GM23338 (cell line): ENCODE measurements around the gene AKAP13. TPM values are rescaled to one million over a fixed set of nuclear protein-coding genes. Genes with fewer than 3 reads are reported as not detected.

Source experiments
- ATAC-seq: fragments of 200-7000 bp; cut with Tn5 transposase; 3 replicates; pipeline ENCODE4 v1.9.1; 2020
- DNase-seq: peaks from one replicate; pipeline ENCODE4 v3.0.0-alpha.2; 2015; ENCODE audit warnings: low spot score
- H2AFZ ChIP-seq: fragments of 200-600 bp; sonication (generic); 2 replicates; pipeline ENCODE4 v1.8.0; 2016; ENCODE audit warnings: antibody characterized with exemption, mild to moderate bottlenecking, moderate library complexity
- H3F3A ChIP-seq: fragments of 200-600 bp; sonication (generic); replicated peaks from 2 replicates; pipeline ENCODE4 v1.8.0; 2017; ENCODE audit warnings: antibody characterized with exemption, mixed run types, low read depth
- H3K27ac ChIP-seq: fragments of 200-600 bp; sonication (generic); 2 replicates; pipeline ENCODE4 v1.6.1; 2016; ENCODE audit warnings: low read depth
- H3K27me3 ChIP-seq: fragments of 200-600 bp; sonication (generic); 2 replicates; pipeline ENCODE4 v1.8.0; 2016; ENCODE audit warnings: mild to moderate bottlenecking, mixed run types, moderate library complexity; ENCODE audit not compliant: insufficient read depth
- H3K36me3 ChIP-seq: fragments of 200-600 bp; sonication (generic); 2 replicates; pipeline ENCODE4 v1.8.0; 2016; ENCODE audit warnings: mild to moderate bottlenecking; ENCODE audit not compliant: insufficient read depth
- H3K4me1 ChIP-seq: fragments of 200-600 bp; sonication (generic); 2 replicates; pipeline ENCODE4 v1.8.0; 2016; ENCODE audit warnings: mild to moderate bottlenecking, moderate library complexity; ENCODE audit not compliant: insufficient read depth
- H3K4me2 ChIP-seq: fragments of 200-600 bp; sonication (generic); 2 replicates; pipeline ENCODE4 v1.7.1; 2017; ENCODE audit warnings: mixed run types
- H3K4me3 ChIP-seq: fragments of 200-600 bp; sonication (generic); 2 replicates; pipeline ENCODE4 v1.6.1; 2016; ENCODE audit warnings: mixed run types
- H3K79me2 ChIP-seq: fragments of 200-600 bp; sonication (generic); replicated peaks from 2 replicates; pipeline ENCODE4 v1.8.0; 2017; ENCODE audit warnings: mild to moderate bottlenecking; ENCODE audit not compliant: insufficient read depth
- H3K9me2 ChIP-seq: fragments of 200-600 bp; sonication (generic); 2 replicates; pipeline ENCODE4 v1.8.0; 2017; ENCODE audit not compliant: insufficient read depth
- H4K20me1 ChIP-seq: fragments of 200-600 bp; sonication (generic); replicated peaks from 2 replicates; pipeline ENCODE4 v1.8.0; 2017; ENCODE audit warnings: mild to moderate bottlenecking; ENCODE audit not compliant: insufficient read depth
- H3K27ac Mint-ChIP-seq: 2 replicates; pipeline ENCODE4 v1.8.0; 2020; ENCODE audit warnings: inconsistent platforms, mild to moderate bottlenecking, moderate library complexity, mixed read lengths
- H3K27me3 Mint-ChIP-seq: 3 replicates; pipeline ENCODE4 v1.8.0; 2022; ENCODE audit warnings: low read depth, mild to moderate bottlenecking, moderate library complexity, mixed read lengths, inconsistent platforms; ENCODE audit not compliant: insufficient read depth, poor library complexity
- H3K36me3 Mint-ChIP-seq: 3 replicates; pipeline ENCODE4 v1.8.0; 2021; ENCODE audit warnings: low read depth, mild to moderate bottlenecking, inconsistent platforms, moderate library complexity, mixed read lengths
- H3K4me1 Mint-ChIP-seq: 3 replicates; pipeline ENCODE4 v1.8.0; 2020; ENCODE audit warnings: mild to moderate bottlenecking, inconsistent platforms, mixed read lengths
- H3K4me3 Mint-ChIP-seq: 3 replicates; pipeline ENCODE4 v1.8.0; 2021; ENCODE audit warnings: moderate library complexity, mild to moderate bottlenecking, inconsistent platforms, mixed read lengths
- H3K9me3 Mint-ChIP-seq: 3 replicates; pipeline ENCODE4 v1.8.0; 2020; ENCODE audit warnings: moderate library complexity, mild to moderate bottlenecking, inconsistent platforms, mixed read lengths
- CREB1 ChIP-seq: fragments of 250-450 bp; sonication (Bioruptor Pico); IDR thresholded peaks from 2 replicates; pipeline ENCODE4 v1.5.0; 2020; ENCODE audit warnings: low read depth, mild to moderate bottlenecking, moderate library complexity
- CTCF ChIP-seq, 2 experiments: fragments of 200-600 bp in 1 of 2; sonication (generic) in 1 of 2; conservative IDR thresholded peaks; 2 replicates each; pipeline versions ENCODE4 v1.5.1 to v1.6.1; 2016 to 2017; ENCODE audit warnings: antibody characterized with exemption in 2 of 2, low read depth in 2 of 2, mild to moderate bottlenecking in 2 of 2, moderate library complexity in 1 of 2
- ETS1 ChIP-seq: IDR thresholded peaks from 2 replicates; pipeline ENCODE4 v1.6.1; 2016; ENCODE audit warnings: antibody characterized with exemption
- EZH2 ChIP-seq: fragments of 200-600 bp; sonication (generic); IDR thresholded peaks from one replicate; pipeline ENCODE4 v1.8.0; 2017; ENCODE audit warnings: antibody characterized with exemption, mild to moderate bottlenecking, low read depth; ENCODE audit not compliant: unreplicated experiment
- EZH2phosphoT487 ChIP-seq: fragments of 200-600 bp; sonication (generic); IDR thresholded peaks from one replicate; pipeline ENCODE4 v1.8.1; 2018; ENCODE audit warnings: antibody characterized with exemption; ENCODE audit not compliant: unreplicated experiment
- JUNB ChIP-seq: IDR thresholded peaks from one replicate; pipeline ENCODE4 v1.6.1; 2016; ENCODE audit warnings: antibody characterized with exemption; ENCODE audit not compliant: unreplicated experiment
- NANOG ChIP-seq: IDR thresholded peaks from 2 replicates; pipeline ENCODE4 v1.6.1; 2016; ENCODE audit warnings: antibody characterized with exemption, borderline replicate concordance
- POLR2AphosphoS5 ChIP-seq: IDR thresholded peaks from 2 replicates; pipeline ENCODE4 v1.6.1; 2016; ENCODE audit warnings: antibody characterized with exemption, low read depth
- REST ChIP-seq: IDR thresholded peaks from one replicate; pipeline ENCODE4 v1.6.1; 2018; ENCODE audit warnings: antibody characterized with exemption; ENCODE audit not compliant: unreplicated experiment
- STAT1 ChIP-seq: IDR thresholded peaks from one replicate; pipeline ENCODE4 v1.6.1; 2016; ENCODE audit warnings: antibody characterized with exemption; ENCODE audit not compliant: unreplicated experiment
- ZNF114 ChIP-seq: fragments of 250-450 bp; sonication (Bioruptor Pico); IDR thresholded peaks from 2 replicates; pipeline ENCODE4 v1.5.0; 2020; ENCODE audit warnings: mild to moderate bottlenecking, moderate library complexity
- ZNF331 ChIP-seq: fragments of 250-450 bp; sonication (Bioruptor Pico); IDR thresholded peaks from 2 replicates; pipeline ENCODE4 v1.5.0; 2020; ENCODE audit warnings: low read depth, mild to moderate bottlenecking, moderate library complexity
- ZNF462 ChIP-seq: fragments of 250-450 bp; sonication (Bioruptor Pico); IDR thresholded peaks from 2 replicates; pipeline ENCODE4 v1.5.0; 2020; ENCODE audit warnings: mild to moderate bottlenecking, moderate library complexity
- polyA plus RNA-seq: library from polyadenylated mRNA; unstranded; fragments of >200 nt; fragmentation: Nextera tagmentation; extraction: Ambion mirVana; gene quantifications from 2 replicates; pipeline ENCODE4 v1.2.1, GENCODE V29; 2016
- total RNA-seq: library from RNA; depleted of rRNA; stranded (reverse); fragments of >200 nt; shearing (Covaris generic); gene quantifications from 2 replicates; pipeline ENCODE4 v1.2.3, GENCODE V29; 2014

The AKAP13 gene
- total and polyA plus RNA-seq, 2 experiments from 2014 or later: 46.2 to 60.7 TPM

- Histone ChIP-seq H3K27me3 (no peaks in the 10 kb centered on the region), H3K36me3 (no peaks in the 10 kb centered on the region), H3K4me3 (no peak overlapping the region), H3K4me2 (no peak overlapping the region), H3K79me2 (no peaks in the 10 kb centered on the region), H3K4me1 (peaks cover 8% of the 10 kb centered on the region; the same call in 1 of the 2 replicates), H2AFZ (no peak overlapping the region), H3K27ac (no peak overlapping the region), H4K20me1 (no peaks in the 10 kb centered on the region), H3F3A (no peaks in the 10 kb centered on the region), H3K9me2 (no peaks in the 10 kb centered on the region)
- ATAC-seq (no peak), DNase-seq (no peak)
- peak overlapping the region; percentile 48 for H3K27ac Mint-ChIP-seq
- H3K9me3 Mint-ChIP-seq: no peaks in the 10 kb centered on the region
- H3K4me3 Mint-ChIP-seq: no peak overlapping the region
- TF ChIP-seq CREB1 (CRISPR knock-in tag): no peak
- TF ChIP-seq NANOG: no peak
- no peak for TF ChIP-seq ZNF331 (CRISPR knock-in tag)
- no peak for TF ChIP-seq POLR2AphosphoS5
- TF ChIP-seq ZNF462 (CRISPR knock-in tag): no peak
- no peak for TF ChIP-seq REST
- no peak for TF ChIP-seq CTCF (conservative IDR thresholded peaks at IDR 0.05; ENCODE audit: low read depth in 2 of 2)
- no peak for TF ChIP-seq EZH2phosphoT487
- TF ChIP-seq STAT1: no peak
- no peak for TF ChIP-seq ZNF114 (CRISPR knock-in tag)
- TF ChIP-seq EZH2: no peak
- no peak for TF ChIP-seq JUNB
- no peak for TF ChIP-seq ETS1
- peaks cover 21% of the 10 kb centered on the region for H3K36me3 Mint-ChIP-seq
- H3K4me1 Mint-ChIP-seq: peaks cover 6% of the 10 kb centered on the region
- H3K27me3 Mint-ChIP-seq: no peaks in the 10 kb centered on the region
Measured at GRCh38 chr15:85642693-85643066, 262.3 kb downstream of the AKAP13 start.
